Measurements from ENCODE around the gene BLOC1S5.
"Not testable (repeated sequence)": the region's sequence is repeated elsewhere in the genome, so short reads cannot be mapped to it uniquely, and the experiment has no call there.

Gene BLOC1S5

GRCh38 chr6:8041913-8042583, 22.1 kb downstream of the BLOC1S5 start:
- peak; percentile 50 for DNase-seq (ENCODE audit: low read depth)

DNA sequence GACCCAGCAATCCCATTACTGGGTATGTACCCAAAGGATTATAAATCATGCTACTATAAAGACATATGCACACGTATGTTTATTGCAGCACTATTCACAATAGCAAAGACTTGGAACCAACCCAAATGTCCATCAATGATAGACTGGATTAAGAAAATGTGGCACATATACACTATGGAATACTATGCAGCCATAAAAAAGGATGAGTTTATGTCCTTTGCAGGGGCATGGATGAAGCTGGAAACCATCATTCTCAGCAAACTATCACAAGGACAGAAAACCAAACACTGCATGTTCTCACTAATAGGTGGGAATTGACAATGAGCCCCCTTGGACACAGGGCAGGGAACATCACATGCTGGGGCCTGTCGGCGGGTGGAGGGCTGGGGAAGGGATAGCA, 30.1 kb downstream of the BLOC1S5 start:
- not testable (repeated sequence) for DNase-seq (ENCODE audit: low read depth)

GRCh38 chr6:8030920-8031319, 33.3 kb downstream of the BLOC1S5 start:
- DNase-seq (ENCODE audit: low read depth), result no peak

GRCh38 chr6:8029243-8029870, 34.8 kb downstream of the BLOC1S5 start:
- DNase-seq (ENCODE audit: low read depth), result no peak

DNA sequence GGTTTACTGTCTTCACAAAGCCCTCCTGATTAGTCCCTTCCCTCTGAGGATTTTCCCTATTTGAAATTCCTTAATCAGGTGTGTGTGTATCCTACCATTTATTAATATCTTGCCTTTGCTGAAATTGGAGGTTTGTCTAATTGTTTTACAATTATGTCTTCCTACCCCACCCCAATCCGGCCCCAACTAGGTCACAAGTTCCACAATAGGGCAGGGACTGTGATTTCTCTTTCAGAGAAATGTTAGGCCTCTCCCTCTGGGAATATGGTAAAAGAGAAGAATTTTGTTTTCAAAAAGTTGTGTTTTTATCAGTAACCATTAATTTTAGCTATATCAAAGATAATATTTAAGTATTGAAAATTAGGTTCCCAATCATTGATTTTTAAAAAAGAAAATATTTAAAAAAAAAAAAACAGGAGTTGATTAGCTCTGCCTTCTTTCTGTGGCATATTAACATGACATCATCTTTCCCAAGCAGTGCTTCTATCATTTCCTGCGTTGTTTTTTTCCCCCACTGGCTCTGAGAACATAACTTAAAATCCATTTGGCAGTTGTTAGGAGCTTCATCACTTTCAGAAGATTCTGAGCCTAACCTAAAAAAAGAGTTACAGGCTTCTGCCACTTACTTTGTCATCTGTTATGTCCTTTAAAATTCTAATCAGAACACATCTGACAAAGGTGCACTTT, 36.1 kb downstream of the BLOC1S5 start:
- no peak for DNase-seq (ENCODE audit: low read depth)

DNA sequence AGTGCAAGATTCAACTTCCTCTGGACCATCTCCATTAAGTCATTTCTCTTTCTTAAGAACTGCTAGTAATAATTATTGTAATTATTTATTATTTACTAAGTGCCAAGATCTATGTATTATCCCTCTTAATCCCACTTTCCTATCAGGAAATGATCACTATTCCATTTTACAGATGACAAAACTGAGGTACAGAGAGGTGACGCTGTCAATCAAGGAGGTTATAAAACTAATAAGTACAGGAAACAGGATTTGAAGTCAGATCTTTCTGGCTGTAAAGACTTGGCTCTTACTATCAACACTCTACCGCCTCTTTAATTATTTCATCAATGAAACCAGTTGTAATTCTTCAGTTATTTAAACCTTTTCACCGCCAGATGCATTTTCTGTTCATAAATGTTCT, 37.4 kb downstream of the BLOC1S5 start:
- no peak for DNase-seq (ENCODE audit: low read depth)

GRCh38 chr6:8025191-8025590, 39.0 kb downstream of the BLOC1S5 start:
- no peak for DNase-seq (ENCODE audit: low read depth)

- no peak for DNase-seq (ENCODE audit: low read depth)
Observed at GRCh38 chr6:8023638-8024037, 40.6 kb downstream of the BLOC1S5 start.

- DNase-seq (ENCODE audit: low read depth), result no peak
Observed at GRCh38 chr6:8020083-8020482, 44.1 kb downstream of the BLOC1S5 start.

- no peak for DNase-seq (ENCODE audit: low read depth)
Observed at GRCh38 chr6:8017705-8018104, 46.5 kb downstream of the BLOC1S5 start.

- DNase-seq (ENCODE audit: low read depth), result no peak
Observed at GRCh38 chr6:8017276-8017701, 46.9 kb downstream of the BLOC1S5 start.

DNA sequence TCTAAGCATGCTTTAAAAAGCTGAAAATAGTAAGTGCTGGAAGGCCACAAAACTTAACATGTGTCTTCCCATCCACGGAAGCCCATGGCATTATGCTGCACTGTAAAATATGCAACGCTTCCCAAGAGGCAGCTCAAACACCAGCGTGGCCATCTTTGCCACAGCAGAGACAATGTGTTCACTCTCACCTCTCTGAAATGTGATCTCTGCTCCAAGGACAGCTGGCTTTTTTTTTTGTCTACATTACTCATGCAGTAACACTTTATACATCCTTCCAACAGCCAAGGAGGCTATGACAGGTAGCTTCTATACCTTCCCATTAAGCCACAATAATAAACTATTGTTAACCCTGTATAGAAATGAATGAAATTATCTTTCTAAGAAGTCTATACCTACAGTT, 49.2 kb downstream of the BLOC1S5 start:
- DNase-seq (ENCODE audit: low read depth), result no peak

DNA sequence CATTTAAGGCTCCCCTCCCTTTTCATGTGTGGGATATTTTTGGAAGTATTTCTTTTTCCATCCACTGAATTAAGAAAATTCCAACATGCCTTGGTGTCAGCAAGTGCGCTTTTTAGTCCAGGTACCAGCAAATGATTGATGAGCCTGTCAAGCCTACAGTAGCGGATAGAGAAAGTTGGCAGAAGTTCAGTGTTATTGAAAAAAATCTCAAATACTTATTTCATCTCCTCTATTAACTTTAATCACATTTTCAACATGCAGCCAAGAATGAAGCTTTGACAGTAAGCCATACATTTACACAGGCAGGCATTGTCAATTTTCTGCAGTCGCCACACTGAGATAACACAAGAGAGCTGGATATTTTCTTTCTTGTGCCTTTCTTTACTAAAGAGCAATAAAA, 50.4 kb downstream of the BLOC1S5 start:
- no peak for DNase-seq (ENCODE audit: low read depth)

- peak; percentile 12 for DNase-seq (ENCODE audit: low read depth)
Observed at GRCh38 chr6:8006208-8006607, 58.0 kb downstream of the BLOC1S5 start.

GRCh38 chr6:8005136-8005535, 59.1 kb downstream of the BLOC1S5 start:
- DNase-seq (ENCODE audit: low read depth), result no peak

- DNase-seq (ENCODE audit: low read depth), result no peak
Observed at GRCh38 chr6:8000636-8001035, 63.6 kb downstream of the BLOC1S5 start.

DNA sequence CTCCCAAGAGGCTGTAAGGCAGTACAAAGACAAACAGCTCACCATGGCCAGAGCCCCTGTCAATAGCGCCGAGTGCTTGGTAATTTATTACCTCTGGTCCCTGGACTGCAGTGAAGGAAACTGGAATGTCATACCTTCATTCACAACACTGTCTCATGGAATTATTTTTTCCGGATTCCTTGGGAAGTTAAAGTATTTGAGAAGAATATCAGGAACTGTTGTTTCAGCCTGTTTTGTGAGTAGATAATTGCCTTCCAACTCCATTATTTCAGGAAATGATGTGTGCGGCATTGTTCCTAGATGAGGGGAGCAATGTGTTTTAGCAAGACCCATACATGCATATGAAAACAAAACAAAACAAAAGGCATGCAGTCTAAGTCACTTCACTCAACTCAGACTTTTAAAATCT, 64.0 kb downstream of the BLOC1S5 start:
- no peak for DNase-seq (ENCODE audit: low read depth)

- DNase-seq (ENCODE audit: low read depth), result no peak
Observed at GRCh38 chr6:7999201-7999600, 65.0 kb downstream of the BLOC1S5 start.

DNA sequence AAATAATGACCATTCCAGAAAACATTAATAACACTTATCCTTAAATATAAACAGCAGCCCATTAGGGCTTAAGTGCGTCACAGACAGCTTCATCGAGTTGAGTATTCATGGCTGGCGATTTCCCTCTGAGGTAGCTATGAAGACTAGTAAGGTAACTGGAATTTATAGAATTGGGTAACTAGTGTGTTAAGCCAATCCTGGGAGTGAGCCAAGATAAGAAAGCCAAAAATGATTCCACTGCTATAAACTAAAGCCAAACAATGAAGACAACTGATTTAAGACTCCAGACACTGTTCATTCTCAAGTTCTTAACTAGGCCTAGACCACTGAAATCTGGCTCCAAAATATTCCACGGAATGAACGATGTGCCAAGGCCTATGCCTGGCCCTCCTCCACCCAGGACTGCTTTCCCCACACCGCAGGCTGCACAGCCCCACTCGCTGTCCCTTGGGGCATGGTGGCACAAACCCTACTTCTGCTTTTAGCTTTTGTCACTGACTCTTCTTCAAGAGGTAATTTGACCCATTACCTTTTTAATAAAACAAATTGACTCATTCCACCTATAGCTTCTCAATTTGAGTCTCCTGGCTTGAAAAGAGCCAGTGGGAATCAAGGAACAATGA, 66.0 kb downstream of the BLOC1S5 start:
- peak; percentile 44 for DNase-seq (ENCODE audit: low read depth)

DNA sequence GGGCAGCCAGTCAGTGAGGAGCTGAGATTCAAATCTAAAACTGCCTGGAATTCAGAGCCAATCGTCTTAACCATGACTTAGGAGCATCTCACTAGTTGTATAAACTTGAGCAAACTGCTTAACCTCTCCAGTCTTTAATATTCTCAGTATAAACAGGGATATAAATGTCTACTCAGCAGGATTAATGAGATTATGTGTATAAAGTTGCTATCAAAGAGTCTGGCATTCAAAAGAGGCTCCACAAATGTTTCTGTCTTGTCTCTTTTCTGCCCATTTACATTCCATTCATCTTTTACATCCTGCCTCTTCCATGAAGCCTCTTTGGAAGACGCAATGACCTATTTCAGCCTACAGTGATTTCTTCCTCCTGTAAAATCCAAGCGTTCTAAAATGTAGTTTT, 66.9 kb downstream of the BLOC1S5 start:
- DNase-seq (ENCODE audit: low read depth), result no peak

DNA sequence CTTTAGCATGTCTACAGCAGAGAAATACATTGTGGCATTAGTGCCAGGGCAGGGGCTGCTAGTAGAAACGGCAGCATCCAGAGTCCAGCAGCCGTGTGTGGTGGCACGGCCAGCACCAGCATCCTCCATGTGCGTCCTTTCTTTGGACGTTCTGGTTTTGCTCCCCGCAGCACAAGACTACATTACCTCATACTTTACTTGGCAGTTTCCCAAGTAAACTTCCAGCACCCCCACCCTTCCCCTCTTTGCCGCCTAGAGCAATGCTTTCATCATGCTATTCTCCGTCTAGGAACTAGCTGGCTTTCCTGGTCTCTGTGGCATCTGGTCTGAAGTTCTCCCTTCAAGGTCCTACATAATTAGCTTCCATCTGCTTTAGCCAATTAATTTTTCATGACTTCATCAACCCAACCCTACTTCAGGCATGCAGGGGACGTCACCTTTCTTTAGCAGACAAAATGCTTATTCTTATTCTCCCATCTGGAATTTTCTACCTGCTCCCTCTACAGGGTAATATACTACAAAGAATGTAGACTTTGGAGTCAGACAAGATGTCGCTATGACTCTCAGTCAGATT, 67.6 kb downstream of the BLOC1S5 start:
- peak; percentile 20 for DNase-seq (ENCODE audit: low read depth)

DNA sequence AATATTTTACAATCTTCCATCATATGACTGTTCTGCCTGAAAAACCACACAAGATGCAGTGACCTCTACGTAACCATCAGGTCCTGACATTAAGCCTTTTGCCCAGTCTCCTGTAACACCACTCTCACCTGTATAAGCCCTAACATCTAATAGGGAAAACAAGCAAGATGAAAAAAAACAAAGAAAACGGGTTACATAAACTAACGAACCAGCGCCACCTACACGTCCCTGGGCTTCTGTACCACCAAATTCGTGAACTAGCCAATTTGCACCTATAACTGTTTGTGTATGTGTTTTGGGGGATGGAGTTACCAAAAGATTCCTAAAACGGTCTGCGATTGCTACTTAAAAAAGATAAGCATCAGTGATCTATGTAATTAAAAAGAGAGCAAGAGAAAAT, 70.2 kb downstream of the BLOC1S5 start:
- DNase-seq (ENCODE audit: low read depth), result no peak

- DNase-seq (ENCODE audit: low read depth), result no peak
Observed at GRCh38 chr6:7993399-7993798, 70.8 kb downstream of the BLOC1S5 start.
